Activated CD4-positive, alpha-beta T cell treated with anti-CD3 and anti-CD28 coated beads for 24 hours (primary cell): Measurements from ENCODE around the gene PHIP.
"Not testable (repeated sequence)": the region's sequence is repeated elsewhere in the genome, so short reads cannot be mapped to it uniquely, and the experiment has no call there.

Experiments
- DNase-seq, 2 donors: peaks; one replicate each; pipeline ENCODE4 v3.0.0-alpha.2; 2020; ENCODE audit warnings: low read depth in 2 of 2

The PHIP gene

DNA sequence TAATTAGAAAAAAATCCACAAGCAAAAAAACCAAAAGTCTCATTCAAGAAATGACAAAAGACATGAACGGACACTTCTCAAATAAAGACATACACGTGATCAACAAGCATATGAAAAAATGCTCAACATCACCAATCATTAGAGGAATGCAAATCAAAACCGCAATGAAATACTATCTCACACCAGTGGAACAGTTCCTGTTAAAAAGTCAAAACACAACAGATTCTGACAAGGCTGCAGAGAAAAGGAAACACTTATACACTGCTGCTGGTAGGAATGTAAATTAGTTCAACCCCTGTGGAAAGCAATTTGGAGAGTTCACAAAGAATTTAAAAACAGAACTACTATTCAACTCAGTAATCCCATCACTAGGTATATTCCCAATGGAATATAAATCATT lies 152.7 kb downstream of the PHIP start:
- no peak for DNase-seq

DNA sequence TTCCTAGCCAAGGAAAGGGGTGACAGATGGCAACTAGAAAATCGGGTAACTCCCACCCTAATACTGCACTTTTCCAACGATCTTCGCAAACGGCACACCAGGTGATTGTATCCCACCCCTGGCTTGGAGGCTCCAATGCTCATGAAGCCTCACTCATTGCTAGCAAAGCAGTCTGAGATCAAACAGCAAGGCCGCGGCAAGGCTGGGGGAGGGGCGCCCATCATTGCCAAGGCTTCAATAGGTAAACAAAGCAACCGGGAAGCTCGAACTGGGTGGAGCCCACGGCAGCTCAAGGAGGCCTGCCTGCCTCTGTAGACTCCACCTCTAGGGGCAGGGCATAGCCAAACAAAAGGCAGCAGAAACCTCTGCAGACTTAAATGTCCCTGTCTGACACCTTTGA lies 156.9 kb downstream of the PHIP start:
- not testable (repeated sequence) for DNase-seq

DNA sequence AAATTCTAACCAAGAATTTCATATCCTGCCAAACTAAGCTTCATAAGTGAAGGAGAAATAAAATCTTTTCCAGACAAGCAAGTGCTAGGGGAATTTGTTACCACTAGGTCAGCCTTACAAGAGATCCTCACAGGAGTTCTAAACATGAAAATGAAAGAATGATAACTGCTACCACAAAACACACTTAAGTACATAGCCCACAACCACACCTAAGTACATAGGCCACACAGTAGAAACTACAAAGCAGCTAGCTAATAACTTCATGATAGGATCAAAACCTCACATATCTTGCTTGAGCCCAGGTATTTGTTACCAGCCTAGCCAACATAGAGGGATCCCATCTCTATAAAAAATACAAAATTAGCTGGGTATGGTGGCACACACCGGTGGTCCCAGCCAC lies 160.3 kb downstream of the PHIP start:
- DNase-seq: no peak

DNA sequence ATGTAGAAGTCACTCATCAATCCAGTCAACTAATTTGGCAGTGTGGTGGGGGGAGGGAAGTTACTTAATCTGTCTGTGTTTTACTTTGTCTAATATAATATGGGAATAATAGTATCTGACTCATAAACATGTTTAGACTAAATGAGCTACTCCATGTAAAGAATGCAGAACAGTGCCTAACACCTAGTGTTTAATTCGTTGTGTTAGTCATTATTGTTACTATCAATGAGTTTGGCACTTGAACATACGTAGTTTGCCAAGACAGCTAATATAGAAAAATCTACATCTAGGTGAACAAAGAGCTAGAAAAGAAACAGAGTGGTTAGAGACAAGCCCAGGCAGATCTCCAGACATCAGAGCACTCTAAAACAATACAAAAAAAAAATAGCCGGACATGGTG lies 161.6 kb downstream of the PHIP start:
- no peak for DNase-seq

DNA sequence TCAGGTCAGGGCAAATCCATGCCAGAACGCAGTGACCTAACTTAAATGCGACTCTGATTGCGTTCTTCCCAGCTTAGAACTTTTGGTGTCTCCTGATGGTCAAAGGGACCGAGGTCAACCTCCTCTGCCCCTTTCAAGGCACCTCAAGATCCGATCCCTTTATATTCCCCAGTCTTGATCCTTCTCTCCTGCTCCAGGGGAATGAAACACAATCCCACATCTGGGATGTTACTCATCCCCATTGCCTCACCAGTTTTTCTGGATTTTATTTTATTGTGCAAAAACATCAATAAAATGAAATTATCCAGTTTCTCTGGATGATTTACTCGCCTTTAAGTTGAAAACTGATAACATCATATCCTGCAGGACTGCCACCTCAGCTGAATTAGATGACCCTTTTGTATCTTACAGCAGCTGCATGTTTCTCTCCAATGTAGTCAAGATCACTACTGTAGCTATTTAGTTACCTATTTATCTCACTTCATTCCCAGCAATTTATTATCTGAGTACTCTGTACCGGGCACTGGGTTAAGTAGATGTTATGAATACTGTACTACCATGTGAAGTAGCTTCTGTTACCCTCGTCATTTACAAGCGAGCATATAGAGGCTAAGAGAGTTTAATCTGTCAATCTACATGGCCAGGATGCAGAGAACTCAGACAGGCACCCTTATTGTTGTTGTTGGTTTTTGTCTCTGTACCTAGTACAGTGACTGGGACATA lies 166.7 kb downstream of the PHIP start:
- no peak for DNase-seq

DNA sequence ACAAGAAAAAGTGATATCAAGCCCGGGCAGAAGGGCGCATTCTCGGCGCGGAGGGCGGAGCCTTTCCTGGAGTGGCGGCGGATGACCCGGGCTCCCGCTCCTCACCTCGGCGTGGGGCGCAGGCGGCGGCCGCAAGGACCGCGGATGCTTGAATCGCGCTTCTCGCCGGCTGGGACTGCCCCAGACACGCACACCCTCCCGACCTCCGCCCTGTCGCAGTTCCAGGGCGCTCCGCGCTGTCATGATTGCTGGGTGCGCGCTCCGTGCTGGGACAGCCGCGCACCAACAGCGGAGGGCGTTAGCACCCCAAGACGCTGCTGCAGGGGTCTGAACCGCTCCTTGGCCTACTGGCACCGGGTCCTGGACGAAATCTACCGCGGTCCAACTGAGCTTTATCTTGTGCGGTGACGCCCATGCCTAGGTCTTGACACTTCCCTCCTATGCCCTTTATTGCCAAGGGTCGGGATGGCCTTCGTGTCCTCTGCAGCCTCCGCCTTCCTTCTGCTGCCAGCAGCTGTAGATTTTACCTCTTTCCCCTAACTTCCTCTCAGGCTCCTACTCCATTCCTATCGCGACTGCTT lies 167.4 kb downstream of the PHIP start:
- peak in 1 of 2 donors; percentile 10 for DNase-seq

DNA sequence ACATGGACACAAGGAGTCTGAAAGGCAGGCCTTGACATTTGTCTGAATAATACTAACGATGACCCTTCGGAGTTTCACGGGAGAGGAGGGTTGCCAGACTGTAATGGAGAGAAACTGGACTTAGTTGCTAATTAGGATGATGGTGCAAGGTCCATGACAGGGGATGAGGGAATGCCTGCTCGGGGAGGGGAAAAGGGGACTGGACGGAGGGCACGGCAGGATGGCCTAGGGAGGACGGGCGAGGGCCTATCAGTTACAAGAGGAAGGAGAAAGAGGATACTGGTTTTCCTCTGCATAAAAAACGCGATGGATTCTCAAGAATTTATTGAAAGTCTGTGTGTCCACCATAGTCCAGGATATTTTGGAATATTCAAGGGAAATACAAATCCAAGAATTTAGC lies 168.0 kb downstream of the PHIP start:
- no peak for DNase-seq

DNA sequence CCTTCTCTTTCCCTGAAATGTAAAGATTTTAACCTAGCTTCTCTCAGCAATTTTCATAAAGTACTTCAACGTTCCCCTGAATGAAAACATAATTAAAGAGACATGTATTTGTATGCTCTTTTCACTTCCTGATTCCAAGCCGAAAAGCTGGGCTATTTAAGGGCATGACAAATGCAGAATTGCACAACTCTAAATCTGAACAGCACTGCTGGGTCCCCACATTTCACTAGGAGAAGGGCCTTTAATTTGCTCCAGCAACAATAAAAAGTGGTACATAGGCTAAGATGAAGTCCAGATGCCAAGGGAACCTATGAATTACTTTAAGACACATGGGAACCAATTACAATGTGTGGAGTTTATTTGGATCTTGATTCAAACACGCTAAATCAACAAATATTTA lies 168.7 kb downstream of the PHIP start:
- DNase-seq: no peak

DNA sequence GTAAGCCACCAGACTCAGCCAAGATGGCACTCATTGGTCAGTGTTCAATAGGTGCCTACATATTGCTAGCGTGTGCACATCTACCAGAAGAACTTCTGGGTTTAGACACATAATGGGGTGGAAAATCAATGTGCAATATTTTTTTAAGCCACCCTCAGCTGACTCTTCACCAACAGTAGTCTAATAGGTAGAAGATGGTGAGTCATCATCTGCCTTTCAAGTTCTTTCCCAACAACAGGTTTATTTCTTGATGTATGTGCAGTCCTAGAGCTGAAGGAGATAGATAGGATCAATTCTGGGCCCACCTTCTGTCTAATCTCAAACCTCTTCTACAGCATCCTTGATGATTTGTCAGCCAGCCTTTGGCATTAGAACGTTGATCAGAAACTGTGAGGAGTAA lies 169.4 kb downstream of the PHIP start:
- no peak for DNase-seq

DNA sequence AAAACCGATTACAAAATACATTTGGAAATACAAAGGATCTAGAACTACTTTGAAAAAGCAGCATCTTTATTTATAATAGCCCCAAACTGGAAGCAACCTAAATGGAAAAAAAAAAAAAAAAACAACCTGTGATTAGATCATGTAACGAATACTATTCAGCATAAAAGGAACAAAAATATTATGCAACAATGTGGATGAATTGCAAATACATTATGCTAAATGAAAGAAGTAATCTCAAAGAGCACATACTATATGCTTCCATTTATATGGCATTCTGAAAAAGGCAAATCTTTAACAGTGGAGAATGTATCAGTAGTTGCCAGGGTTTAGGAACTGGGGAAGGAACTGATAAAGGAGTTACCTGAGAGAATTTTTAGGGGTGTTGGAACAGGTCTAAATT lies 181.8 kb downstream of the PHIP start:
- no peak for DNase-seq

DNA sequence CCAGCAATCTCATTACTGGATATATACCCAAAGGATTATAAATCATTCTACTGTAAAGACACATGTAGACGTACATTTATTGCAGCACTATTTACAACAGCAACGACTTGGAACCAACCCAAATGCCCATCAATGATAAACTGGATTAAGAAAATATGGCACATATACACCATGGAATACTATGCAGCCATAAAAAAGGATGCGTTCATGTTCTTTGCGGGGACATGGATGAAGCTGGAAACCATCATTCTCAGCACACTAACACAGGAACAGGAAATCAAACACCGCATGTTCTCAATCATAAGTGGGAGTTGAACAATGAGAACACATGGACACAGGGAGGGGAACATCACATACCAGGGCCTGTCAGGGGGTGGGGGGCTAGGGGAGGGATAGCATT lies 188.2 kb downstream of the PHIP start:
- DNase-seq: not testable (repeated sequence)
